HepG2 (cell line): ENCODE data around the gene KLHL13.
"Not testable (repeated sequence)": the region's sequence is repeated elsewhere in the genome, so short reads cannot be mapped to it uniquely, and the experiment has no call there.

Experiments
- CTCF ChIP-seq: sonication (generic); formaldehyde crosslinking; IDR thresholded peaks from 2 replicates; pipeline ENCODE4 v1.5.0; 2020; ENCODE audit warnings: mild to moderate bottlenecking, missing genetic modification reagents, moderate library complexity
- ELF3 ChIP-seq: IDR thresholded peaks from 2 replicates; pipeline ENCODE4 v1.6.1; 2016; ENCODE audit warnings: missing genetic modification reagents, missing compliant biosample characterization
- TCF7L2 ChIP-seq: IDR thresholded peaks from 2 replicates; pipeline ENCODE4 v1.6.1; 2011; ENCODE audit warnings: mild to moderate bottlenecking, low read depth, low read length, moderate library complexity
- ZFP36 ChIP-seq: fragments of 150-350 bp; IDR thresholded peaks from 2 replicates; pipeline ENCODE4 v1.6.1; 2018; ENCODE audit warnings: borderline replicate concordance, low read length, low read depth; ENCODE audit not compliant: partially characterized antibody
- ZNF768 ChIP-seq: sonication (generic); formaldehyde crosslinking; IDR thresholded peaks from 2 replicates; pipeline ENCODE4 v1.4.0; 2020; ENCODE audit warnings: missing genetic modification reagents

DNA sequence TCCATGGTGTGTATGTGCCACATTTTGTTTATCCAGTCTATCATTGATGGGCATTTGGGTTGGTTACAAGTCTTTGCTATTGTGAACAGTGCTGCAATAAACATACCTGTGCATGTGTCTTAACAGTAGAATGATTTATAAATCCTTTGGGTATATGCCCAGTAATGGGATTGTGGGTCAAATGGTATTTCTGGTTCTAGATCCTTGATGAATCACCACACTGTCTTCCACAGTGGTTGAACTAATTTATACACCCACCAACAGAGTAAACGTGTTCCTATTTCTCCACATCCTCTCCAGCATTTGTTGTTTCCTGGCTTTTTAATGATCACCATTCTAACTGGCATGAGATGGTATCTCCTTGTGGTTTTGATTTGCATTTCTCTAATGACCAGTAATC, 177.3 kb downstream of the KLHL13 start:
- TF ChIP-seq ZNF768 (CRISPR knock-in tag); ZFP36; ELF3; TCF7L2; CTCF (CRISPR knock-in tag): not testable (repeated sequence)
